Stromal cell of bone marrow (primary cell): ENCODE measurements around the gene KIZ.
"Not testable (repeated sequence)": the region's sequence is repeated elsewhere in the genome, so short reads cannot be mapped to it uniquely, and the experiment has no call there.

Source experiments
- DNase-seq: peaks from one replicate; pipeline ENCODE4 v3.0.0-alpha.2; 2012; ENCODE audit warnings: low read depth

The KIZ gene

DNA sequence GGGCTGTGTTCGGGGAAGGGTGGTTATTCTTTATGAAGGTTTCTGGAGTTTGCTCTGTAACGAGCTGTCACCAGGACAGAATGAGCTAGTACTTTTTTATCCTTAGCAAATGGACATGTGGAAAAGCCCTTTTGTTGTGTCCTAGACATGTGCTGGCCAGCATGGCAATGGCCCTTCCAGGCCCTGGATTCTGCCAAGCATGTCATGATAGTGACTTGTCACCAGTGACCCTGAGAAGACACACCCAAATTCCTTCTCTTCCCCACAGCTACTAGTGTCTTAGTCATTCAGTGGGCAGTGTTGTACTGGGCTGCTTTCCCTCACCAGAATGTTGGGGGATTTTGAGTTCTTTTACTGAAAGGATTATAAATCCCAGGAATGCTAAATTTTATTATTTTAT is 103.3 kb downstream of the KIZ start:
- no peak for DNase-seq

DNA sequence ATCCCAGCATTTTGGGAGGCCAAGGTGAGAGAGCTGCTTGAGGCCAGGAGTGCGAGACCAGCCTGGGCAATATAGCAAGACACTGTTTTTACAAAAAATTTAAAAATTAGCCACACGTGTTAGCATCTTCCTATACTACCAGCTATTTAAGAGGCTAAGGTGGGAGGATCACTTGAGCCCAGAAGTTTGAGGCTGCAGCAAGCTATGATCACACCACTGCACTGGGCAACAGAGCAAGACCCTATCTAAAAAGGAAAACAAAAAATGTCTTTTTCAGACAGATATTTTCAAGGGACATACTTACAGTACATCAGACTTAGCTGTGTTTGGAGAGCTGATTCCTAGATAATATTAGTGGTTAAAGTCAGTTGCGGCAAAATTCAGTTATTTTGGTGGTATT is 104.3 kb downstream of the KIZ start:
- DNase-seq, result no peak

DNA sequence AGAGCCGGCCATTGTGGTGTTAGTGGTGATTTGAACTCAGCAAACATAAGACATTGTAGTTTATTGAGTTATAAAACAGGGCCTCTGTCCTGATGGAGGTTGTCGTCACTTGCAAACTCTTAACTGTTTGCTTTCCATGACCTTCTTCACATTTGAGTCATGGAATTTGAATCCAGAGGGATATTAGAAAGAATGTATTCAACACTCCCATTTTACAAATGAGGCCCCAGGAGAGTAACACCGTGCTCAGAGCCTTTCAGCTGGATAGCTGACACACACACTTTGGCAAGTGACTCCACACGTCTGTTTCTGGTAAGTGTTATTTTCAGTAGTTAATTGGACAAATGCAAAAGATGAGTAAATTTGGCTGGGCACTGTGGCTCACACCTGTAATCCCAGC is 104.8 kb downstream of the KIZ start:
- DNase-seq, result peak; percentile 13

DNA sequence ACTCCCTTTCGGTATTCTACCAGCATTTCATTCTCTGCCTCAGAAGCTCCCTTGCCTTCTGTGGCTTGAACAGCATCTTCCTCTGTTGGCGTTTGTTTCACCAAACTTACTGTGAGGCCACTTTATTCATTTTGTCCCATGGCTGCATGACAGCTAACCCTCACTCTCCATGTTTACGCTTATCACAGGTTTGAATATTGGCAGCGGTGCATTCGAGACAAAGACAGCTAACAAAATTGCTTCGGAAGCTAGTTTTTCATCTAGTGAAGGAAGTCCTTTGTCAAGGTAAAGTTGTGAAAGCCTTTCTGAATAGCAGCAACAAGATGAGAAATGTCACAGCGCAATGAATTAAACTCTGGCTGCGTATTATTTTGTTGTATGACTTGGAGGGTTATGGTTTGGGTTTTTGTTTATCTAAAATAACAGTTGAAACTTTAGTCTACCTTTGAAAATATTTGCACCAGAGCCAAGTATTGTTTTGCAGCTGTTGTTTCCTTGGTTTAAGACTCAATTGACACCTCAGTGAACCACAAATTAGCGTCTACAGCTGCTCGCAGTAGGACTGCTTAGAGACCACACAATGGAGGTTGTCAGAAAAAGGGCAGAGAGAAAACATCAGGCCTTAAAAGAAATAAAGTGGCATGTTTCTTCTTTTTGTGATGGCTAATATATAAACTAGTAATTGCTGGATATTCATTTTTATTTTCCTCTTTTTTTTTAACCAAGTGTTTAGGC is 106.8 kb downstream of the KIZ start:
- no peak for DNase-seq

DNA sequence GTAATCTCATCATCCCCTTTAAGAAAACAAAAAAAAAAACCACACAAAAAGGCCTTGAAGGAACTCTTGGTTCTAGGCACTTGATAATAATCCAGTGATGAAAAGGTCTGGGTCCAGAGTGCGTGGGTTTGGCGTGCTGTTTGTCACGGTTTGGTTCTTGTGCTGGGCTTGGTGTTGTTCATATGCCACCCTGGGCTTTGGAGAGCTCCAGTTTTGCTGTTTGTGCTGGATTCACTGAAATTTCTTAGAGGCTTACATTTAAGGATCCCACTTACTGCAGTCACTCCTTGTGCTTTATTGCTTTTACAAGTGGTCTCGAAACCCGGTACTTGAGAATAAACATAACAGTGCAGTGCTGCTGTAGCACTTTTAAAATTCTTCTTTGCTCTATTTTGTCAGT is 108.4 kb downstream of the KIZ start:
- DNase-seq, result no peak

DNA sequence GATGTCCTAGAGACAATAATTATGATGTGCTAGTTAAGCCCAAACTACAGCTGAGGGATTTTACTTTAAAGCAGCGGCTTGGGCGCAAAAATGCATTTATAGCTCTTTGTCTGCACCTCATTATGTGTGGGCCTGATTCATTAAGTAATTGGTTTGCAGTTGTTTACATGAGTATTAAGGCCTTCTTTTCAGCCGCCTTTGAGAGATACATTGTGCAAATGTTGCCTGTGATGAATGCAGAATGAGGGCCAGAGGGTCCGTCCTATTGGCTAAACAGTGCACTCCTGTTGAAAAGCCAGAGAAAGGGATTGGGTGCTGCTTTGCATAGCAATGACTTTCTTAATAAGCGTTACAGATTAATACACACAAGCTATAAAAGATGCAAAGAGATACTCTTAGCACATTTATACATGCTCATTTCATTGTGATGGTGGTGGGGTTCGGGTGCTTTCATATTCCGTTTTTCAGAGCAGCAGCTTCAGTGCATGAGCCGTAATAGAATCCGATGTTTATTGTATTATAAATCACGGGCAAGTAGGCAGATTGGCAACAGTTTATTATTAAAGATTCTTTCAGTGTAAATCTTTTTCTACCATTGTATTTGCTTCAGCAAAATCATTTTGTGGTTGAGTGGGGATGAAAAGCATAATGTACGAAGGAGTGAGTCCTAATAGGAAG is 109.1 kb downstream of the KIZ start:
- DNase-seq, result no peak

DNA sequence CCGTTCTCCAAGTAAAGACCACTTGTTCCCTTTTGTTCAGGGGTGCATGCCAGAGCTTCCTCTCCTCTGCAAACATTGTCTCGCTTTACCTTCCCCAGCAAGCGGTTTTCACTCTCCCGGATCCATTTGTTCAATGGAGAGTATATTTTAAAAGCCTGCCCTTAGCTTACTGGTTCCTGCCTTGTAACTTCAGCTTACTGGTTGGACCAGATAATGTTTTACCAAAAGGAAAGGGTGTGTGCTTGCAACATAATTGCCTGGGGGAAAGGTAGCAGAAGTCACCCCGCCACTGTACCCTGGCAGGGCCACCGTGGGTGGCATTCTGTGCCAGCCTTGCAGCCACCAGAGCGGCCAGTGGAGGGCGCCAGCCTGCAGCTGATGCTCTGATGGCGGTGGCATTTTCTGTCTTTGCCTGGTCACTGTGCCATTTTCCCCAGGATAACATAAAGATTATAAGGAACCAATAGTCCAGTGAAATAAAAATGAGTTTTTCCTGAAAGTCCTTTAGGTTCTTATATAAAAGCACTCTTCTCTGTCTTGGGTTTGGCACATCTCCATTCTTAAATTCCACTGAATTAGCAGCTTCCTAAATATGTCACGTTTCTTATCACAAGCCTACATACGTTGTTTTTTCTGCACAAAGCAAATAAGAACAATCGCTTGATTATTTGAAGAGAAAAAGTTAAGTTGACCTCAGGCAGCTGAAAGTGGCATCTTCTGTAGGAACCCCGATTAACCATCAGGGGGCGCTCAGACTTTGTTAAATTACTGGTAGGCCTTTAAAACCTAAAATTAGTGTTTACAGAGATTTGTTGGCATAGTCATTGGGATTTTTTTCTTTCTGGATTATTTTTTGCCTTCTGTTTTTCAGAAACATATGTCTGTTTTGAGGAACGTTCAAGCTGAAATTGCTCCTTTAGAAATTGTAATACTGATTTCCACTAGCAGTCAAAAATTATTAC is 109.9 kb downstream of the KIZ start:
- peak; percentile 44 for DNase-seq

DNA sequence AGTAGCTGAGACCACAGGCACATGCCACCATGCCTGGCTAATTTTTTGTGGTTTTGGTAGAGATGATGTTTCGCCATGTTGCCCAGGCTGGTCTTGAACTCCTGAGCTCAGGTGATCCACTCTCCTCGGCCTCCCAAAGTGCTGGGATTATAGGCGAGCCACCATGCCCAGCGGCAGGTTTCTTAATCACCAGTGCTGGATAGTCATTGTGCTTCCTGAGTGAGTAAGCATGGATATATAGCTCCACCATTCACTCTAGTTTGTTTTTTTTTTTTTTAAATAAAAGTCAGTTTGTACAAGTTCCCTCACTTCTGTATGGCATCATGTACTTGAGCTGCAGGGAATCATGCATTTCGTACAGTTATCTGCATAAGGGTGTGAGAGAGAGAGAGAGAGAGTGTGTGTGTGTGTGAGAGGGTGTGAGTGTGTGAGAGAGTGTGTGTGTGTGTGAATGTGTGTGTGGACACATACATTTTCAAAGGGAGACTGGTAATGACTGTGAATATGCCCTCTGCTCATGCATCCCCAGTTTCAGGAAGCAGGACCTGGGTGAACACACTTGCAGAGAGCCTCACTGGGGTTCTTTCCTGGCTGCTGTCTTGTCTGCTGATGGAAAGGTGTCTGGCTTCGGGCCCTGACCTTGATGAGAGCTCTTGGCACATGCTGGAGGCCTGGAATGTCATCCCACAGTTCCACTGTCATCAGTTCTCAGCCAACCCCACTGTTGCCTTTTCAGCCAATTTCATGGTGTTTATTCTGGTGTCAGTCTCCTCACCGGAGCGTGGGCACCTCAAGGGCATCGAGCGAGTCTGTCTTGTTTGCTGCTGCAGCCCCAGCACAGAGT is 112.3 kb downstream of the KIZ start:
- no peak for DNase-seq

DNA sequence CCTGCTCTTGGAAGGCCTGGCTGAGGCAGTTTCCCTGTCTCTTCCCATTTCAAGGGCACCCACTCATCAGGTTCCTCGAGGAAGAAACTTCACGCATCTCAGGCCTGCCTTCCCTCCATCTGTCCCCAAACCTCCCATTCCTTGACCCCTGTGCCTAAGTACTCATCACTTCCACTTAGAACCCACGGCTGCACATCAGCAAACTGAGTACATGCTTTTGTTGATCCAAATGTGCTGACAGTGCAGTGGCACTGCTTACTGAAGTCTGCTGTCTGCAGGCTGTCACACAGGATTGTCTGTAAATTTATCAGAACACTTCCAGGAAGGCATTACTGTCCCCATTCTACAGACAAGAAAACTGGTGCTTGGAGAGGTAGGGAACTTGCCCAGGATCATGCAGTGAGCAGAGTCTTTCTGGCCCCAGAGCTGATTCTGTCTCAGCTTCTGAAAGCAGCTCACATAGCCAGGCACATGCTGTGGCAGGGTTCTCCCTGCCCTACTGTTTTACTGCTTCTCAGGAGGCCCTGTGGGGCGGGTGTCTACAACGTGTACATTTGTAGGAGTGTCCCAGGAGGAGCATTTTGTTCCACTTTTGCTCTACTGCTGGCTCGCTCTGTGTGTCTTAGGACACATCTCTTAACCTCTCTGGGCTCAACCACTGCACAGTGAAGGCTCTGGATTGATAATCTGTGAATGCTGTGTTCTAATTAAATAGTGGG is 113.1 kb downstream of the KIZ start:
- no peak for DNase-seq

DNA sequence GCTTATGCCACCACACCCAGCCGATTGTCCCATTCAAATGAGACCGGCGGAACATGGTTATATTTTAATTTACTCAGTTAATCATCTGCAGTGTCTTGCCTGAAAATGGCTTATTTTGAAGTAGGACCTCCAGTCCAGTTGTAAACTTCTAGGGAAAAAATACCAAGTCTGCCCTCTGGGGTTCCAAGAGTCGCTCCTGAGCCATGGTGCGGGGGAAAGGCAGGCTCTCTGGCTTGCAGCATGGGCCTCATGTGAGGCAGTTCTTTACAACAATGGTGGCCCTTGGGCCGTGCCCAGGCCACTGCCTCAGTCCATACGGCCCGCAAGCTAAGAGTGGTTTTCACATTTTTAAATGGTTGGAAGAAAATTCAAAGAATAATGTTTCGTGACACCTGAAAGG is 114.5 kb downstream of the KIZ start:
- DNase-seq, result no peak

DNA sequence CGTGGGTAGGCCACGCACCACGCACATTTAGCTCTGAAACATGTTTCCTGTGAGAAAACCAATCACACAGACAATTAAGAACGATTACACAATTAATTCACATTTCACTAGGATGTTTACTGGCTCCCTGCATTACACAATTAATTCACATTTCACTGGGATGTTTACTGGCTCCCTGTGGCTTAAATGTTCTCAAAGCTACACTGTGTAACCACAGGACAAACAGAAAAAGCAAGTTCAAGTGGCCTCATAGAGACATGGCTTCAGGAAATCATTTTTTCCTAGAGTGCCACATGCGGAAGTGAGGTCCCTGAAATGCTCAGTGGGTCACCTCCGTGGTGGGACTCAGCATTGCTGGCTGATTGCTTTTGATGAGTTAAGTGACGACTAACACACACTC is 115.5 kb downstream of the KIZ start:
- no peak for DNase-seq

DNA sequence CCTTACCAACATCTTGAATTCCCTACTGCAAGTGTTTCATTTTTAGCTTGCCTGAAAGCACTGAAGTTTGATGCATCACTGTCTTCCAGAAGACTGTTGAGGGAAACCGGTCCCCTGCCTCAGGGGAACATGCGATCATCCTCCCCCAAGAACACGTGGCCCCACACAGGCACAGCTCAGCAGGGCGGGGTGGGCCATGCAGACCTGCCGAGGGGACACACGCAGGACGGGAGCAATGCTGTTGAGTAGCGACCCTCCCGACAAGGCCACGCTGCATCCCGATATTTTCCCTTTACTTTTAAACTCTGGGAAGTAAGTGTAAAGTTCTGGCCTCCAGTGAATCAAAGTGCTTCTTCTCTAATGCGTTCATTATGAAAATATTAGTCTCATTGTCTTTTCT is 117.9 kb downstream of the KIZ start:
- no peak for DNase-seq

DNA sequence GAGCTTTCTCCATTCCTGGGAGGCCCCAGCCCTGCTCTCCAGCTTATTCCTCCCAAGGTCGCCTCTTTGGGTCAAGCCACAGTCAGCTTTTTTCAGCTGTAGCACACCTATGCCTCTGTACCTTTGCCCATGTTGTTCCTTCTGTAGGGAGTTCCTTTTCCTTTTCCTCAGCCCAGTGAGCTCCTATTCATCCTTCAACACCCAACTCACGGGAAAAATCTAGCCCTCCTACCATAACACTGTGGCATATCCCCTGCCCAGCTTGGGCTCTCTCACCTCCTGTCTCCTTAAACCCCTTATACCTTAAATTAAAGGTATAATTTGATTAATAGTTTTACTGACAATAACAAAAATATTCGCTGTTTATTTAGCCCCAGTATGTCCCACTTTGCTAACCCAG is 118.9 kb downstream of the KIZ start:
- no peak for DNase-seq

DNA sequence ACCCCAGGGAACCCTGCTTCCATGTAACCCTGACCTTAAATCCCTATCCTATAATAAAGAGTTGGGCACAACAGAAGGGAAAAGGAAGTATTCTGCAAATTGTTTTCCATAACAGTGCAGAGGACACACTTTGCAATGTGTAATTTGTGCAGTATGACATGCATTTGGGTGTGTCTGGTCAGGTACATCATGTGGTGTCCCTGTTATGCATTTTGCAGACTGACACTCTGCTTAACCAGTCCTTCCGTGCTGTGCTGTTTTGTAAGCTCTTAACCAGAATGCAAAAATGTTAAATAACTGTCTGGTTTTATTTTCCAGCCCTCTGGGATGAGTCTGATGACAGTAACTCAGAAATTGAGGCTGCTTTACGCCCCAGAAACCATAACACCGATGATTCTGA is 120.3 kb downstream of the KIZ start:
- DNase-seq, result no peak

DNA sequence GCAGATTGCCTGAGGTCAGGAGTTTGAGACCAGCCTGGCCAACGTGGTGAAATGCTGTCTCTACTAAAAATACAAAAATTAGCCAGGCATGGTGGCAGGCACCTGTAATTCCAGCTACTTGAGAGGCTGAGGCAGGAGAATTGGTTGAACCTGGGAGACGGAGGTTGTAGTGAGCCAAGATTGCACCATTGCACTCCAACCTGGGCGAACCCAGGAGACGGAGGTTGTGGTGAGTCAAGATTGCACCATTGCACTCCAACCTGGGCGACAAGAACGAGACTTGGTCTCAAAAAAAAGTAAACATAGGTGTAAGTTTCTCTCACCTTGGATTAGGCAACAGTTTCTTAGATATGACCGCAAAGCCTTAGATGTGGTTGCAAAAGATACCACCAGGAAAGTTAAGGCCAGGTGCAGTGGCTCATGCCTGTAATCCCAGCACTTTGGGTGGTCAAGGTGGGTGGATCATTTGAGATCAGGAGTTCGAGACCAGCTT is 121.8 kb downstream of the KIZ start:
- DNase-seq, result not testable (repeated sequence)

DNA sequence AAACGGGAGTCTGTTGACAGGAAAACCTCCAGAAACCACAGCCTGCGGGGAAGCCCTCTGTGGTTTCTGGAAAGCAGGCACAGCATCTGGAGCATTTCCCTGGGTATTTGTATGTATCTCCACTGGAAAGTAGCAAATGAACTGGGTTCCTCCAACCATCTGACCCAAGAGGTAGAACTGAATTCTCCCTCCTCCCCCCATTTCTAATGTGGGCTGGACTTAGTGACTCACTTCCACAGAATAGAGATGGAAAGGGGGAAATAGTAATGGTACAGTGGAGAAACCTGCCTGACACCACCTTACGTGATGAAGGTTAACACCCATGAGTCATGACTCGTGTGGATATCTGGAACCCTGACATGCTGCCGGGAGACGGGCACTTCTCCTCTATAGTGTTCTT is 125.4 kb downstream of the KIZ start:
- no peak for DNase-seq

DNA sequence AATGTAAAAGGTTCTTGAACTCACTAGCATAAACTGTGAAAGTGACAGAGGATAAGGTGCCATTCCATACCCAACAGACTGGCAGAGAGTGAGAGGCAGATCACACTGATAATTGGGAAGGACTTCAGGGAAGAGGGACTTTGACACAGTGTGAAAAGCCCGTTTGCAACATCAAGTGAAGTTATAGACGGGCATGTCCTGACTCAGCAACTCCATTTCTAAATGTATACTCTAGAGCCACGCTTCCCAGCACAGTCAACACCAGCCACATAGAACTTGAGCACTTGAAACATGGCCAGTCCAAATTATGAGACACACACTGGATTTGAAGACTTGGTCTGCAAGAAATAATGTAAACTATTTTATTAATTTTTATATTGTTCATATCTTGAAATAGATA is 131.3 kb downstream of the KIZ start:
- no peak for DNase-seq

DNA sequence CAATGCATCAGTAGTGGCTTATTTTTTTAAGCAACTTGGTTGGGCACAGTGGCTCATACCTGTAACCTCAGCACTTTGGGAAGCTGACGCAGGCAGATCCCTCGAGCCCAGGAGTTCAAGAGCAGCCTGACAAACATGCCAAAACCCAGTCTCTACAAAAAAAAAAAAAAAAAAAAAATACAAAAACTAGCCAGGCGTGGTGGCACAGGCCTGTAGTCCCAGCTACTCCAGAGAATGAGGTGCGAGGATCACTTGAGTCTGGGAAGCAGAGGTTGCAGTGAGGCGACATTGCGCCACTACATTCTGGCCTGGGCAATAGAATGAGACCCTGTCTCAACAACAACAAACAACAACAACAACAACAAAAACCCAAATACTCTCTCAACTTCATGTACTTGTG is 132.5 kb downstream of the KIZ start:
- no peak for DNase-seq

DNA sequence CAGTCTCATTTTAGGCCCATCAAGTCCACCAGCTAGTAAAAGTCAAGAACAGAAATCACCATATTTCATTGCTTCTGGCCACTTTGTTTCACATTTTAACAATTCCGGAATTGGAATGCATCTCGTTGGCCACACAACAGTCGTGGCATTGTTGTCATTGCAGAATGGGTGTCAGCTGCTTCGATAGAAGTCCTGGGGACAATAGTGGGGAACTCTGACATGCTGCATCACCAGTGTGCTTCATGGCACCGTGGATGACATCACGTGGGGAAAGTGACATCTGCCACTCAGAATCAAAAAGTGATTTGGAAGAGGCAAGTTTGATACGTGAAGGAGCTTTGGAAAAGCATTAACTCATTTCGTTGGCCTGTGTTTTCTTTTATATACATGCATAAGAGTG is 133.5 kb downstream of the KIZ start:
- no peak for DNase-seq

DNA sequence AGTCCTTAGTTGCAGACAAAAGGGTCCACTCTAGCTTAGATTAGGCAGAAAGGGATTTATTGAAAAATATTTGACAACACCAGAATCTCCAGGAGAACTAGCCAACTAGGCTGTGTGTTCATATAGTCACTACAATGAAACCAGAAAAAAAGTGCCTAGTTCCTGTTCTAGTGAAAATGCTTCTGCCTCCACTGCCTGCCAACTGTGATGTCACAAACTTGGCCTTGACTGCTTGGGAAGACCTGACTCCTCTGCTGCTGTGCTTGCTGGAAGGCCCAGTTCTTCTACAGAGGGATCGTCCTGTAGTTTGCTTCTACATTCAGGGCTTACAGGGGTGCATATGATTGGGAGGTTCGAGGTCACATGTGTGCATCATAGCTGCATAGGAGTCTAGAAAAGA is 136.9 kb downstream of the KIZ start:
- DNase-seq, result no peak
